ENCODE measurements around the gene GLT6D1. TPM values are rescaled to one million over a fixed set of nuclear protein-coding genes. Genes with fewer than 3 reads are reported as not detected.

The GLT6D1 gene
- total and polyA plus RNA-seq, 4 donors: not detected

Other genes with a start within 250 kb of the GLT6D1 start
- 10 to 100 TPM; 11.4 to 14.2 TPM for gene PPP1R26, start 159.8 kb downstream of the GLT6D1 start, total RNA-seq
- gene PPP1R26, start 159.8 kb downstream of the GLT6D1 start, polyA plus RNA-seq: 10 to 100 TPM in 1 of 2 donors, 1 to 10 TPM in 1; 3.3 to 10.3 TPM
- 10 to 100 TPM; 16.1 to 20.5 TPM for gene MRPS2, start 138.9 kb downstream of the GLT6D1 start, total RNA-seq
- gene MRPS2, start 138.9 kb downstream of the GLT6D1 start, polyA plus RNA-seq: 10 to 100 TPM; 15.5 to 30.5 TPM
- gene LCN1, start 118.1 kb downstream of the GLT6D1 start, total RNA-seq: under 1 TPM in 1 of 2 donors, not detected in 1; 0.81 TPM
- not detected for gene LCN1, start 118.1 kb downstream of the GLT6D1 start, polyA plus RNA-seq
- not detected for gene OBP2A, start 93.4 kb downstream of the GLT6D1 start, total RNA-seq
- not detected for gene OBP2A, start 93.4 kb downstream of the GLT6D1 start, polyA plus RNA-seq
- gene PAEP, start 77.8 kb downstream of the GLT6D1 start, total RNA-seq: not detected
- gene PAEP, start 77.8 kb downstream of the GLT6D1 start, polyA plus RNA-seq: not detected
- gene LCN9, start 23.8 kb upstream of the GLT6D1 start, total RNA-seq: not detected
- gene LCN9, start 23.8 kb upstream of the GLT6D1 start, polyA plus RNA-seq: not detected
- not detected for gene SOHLH1, start 59.9 kb upstream of the GLT6D1 start, total RNA-seq
- not detected for gene SOHLH1, start 59.9 kb upstream of the GLT6D1 start, polyA plus RNA-seq
- under 1 TPM; 0.16 to 0.78 TPM for gene KCNT1, start 62.6 kb upstream of the GLT6D1 start, total RNA-seq
- gene KCNT1, start 62.6 kb upstream of the GLT6D1 start, polyA plus RNA-seq: not detected